ENCODE results near the gene ESRP2. TPM values are rescaled to one million over a fixed set of nuclear protein-coding genes. Genes with fewer than 3 reads are reported as not detected.

The ESRP2 gene
- total and polyA plus RNA-seq, 9 of the 15 experiments (the other 6 are each of a cell fraction or from before 2014, with no cell fraction given), result 0.05 to 0.15 (median 0.07) TPM; not detected in 6

DNA sequence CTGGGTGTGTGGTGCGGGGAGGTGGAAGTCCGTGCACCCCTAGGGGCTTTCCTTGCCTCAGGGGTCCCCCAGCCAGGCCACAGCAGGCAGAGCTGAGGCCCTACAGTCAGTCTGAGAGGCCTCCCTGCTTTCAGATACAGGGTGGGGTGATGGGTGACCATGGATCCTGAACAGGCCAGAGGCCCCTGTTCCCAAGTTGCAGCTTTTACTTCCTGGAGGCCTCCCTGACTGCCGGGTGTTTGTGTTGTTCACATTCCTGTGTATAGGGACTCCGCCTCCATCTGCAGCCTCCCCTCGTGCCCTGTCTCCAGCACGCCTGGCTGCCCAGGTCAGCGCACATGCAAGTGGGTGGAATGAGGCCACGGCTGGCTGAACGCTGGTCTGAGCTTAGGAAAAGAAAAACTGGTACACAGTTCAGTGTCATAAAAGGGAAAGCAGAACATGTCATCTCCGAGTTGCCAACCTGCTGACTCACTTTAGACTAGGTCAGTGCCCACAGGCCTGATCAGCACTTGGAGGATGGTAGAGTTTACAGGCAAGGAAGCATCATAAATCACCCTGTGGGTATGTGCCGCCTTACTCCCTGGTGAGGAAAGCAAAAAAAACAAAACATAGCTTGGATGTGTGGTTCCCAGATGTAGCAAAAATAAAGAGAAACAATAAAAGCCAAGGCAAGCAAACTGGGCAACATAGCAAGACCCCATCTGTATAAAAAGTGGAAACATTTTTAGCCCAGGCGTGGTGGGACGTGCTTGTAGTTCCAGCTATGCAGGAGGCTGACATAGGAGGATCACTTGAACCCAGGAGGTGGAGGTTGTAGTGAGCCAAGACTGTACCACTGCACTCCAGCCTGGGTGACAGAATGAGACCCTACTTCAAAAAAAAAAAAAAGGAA is 22.2 kb upstream of the ESRP2 start:
- 0 out of 2 replicates have a peak, but pooled peaks cover 7% of the 10 kb centered on the region for H4K20me1 ChIP-seq (replicated peaks; ENCODE audit: control insufficient read depth, insufficient read depth, low read length)
- in situ Hi-C loops (cut with MboI), result no loop called here
- no peak overlapping the region for H3K4me2 ChIP-seq (ENCODE audit: insufficient read depth, low read length)
- H3K79me2 ChIP-seq (ENCODE audit: control insufficient read depth, insufficient read depth, low read length), result peaks cover 2% of the 10 kb centered on the region; the same call in 1 of the 3 replicates
- peaks cover 2 to 4% of the 10 kb centered on the region in 2 experiments for H3K4me1 ChIP-seq (replicated peaks in 1 of 2; ENCODE audit: control insufficient read depth in 2 of 2, insufficient read depth in 2 of 2, low read length in 2 of 2)
- peak overlapping the region in 1 of 2 experiments; percentile 30; a peak in 1 of 4 replicates for H3K9ac ChIP-seq (ENCODE audit: insufficient read depth in 1 of 2, low read depth in 2 of 2, low read length in 2 of 2)
- 65% methylated on average over 12 of the region's 13 CpGs for WGBS (ENCODE audit: insufficient coverage, low coverage, missing lambda C conversion rate)
- FAIRE-seq (no peak), DNase-seq (ENCODE audit: extremely low read depth in 1 of 4, low spot score in 3 of 4) (no peak), ATAC-seq (no peak)
- no TSS peak for BruUV-seq (replicated peaks)
- intact Hi-C loops (cut with micrococcal nuclease), result no loop called here
- peak; percentile 73 for TF ChIP-seq ZNF121 (CRISPR knock-in tag; conservative IDR thresholded peaks at IDR 0.05)
- TF ChIP-seq, protein P1, sequence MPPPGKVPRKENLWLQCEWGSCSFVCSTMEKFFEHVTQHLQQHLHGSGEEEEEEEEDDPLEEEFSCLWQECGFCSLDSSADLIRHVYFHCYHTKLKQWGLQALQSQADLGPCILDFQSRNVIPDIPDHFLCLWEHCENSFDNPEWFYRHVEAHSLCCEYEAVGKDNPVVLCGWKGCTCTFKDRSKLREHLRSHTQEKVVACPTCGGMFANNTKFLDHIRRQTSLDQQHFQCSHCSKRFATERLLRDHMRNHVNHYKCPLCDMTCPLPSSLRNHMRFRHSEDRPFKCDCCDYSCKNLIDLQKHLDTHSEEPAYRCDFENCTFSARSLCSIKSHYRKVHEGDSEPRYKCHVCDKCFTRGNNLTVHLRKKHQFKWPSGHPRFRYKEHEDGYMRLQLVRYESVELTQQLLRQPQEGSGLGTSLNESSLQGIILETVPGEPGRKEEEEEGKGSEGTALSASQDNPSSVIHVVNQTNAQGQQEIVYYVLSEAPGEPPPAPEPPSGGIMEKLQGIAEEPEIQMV (tag; conservative IDR thresholded peaks at IDR 0.05; ENCODE audit: low read depth), result no peak
- ChIA-PET CTCF (ENCODE audit: low intra/inter-chr PET ratio) (no interaction called here), POLR2A (interaction anchor here (0.6 to 2.1 kb wide), 4 partner anchors 8 to 585 kb away, joined by 3 to 5 read pairs (median 4); no protein-coding TSS in a partner anchor)
- H3K36me3 ChIP-seq (ENCODE audit: control insufficient read depth, insufficient read depth, low read length), result peaks cover 18% of the 10 kb centered on the region; the same call in 2 of the 3 replicates
- peaks cover 4% of the 10 kb centered on the region for H3K9me1 ChIP-seq (ENCODE audit: control insufficient read depth, insufficient read depth, low read length)
- H3K9me3 ChIP-seq (replicated peaks; ENCODE audit: control insufficient read depth, insufficient read depth, low read depth, low read length), result no peaks in the 10 kb centered on the region
- no peak overlapping the region for H3K4me3 ChIP-seq
- no peak overlapping the region for H2AFZ ChIP-seq (ENCODE audit: low read depth, low read length)
- no peak overlapping the region for H3K27ac ChIP-seq (ENCODE audit: extremely low read depth, low read depth, low read length)
- no peaks in the 10 kb centered on the region for H3K27me3 ChIP-seq (ENCODE audit: control insufficient read depth in 2 of 2, insufficient read depth in 2 of 2, low read length in 2 of 2)

Measured in K562 (cell line).